ENCODE data around the gene TTC21A.

GRCh38 chr3:39140341-39140971 is 33.0 kb downstream of the TTC21A start:
- TF ChIP-seq CTCF (IDR thresholded peaks at IDR 0.05; ENCODE audit: low read length) (no peak), EZH2 (optimal IDR thresholded peaks at IDR 0.05; ENCODE audit: low read depth, low read length) (no peak), EZH2phosphoT487 (IDR thresholded peaks at IDR 0.05; ENCODE audit: low read length) (no peak)
